Endothelial cell of umbilical vein (primary cell): Measurements from ENCODE around the gene KLHL13. TPM values are rescaled to one million over a fixed set of nuclear protein-coding genes. Genes with fewer than 3 reads are reported as not detected.

Experiments
- BruUV-seq: library from RNA; stranded (reverse); fragments of 400-500 nt; replicated peaks from 2 replicates; lab custom pipeline; 2021; lab: Mats Ljungman, UMichigan
- CTCF ChIA-PET: fragments of 300-600, 350-600 bp; sonication (Branson Sonifier 250); formaldehyde crosslinking; loops from one replicate; lab custom pipeline; 2021; ENCODE audit warnings: antibody characterized with exemption, inconsistent platforms; lab: Charles Lee
- POLR2A ChIA-PET: fragments of 300-600, 350-600 bp; sonication (Branson Sonifier 250); formaldehyde crosslinking; loops from one replicate; lab custom pipeline; 2021; ENCODE audit warnings: antibody characterized with exemption, inconsistent platforms; lab: Charles Lee
- DNase-seq: peaks from one replicate; pipeline ENCODE4 v3.0.0-alpha.2; 2011; ENCODE audit warnings: low read depth, low spot score
- FAIRE-seq: peaks from 2 replicates; lab custom pipeline; 2011; peaks lifted over from hg19 to GRCh38; lab: Jason Lieb, UNC
- H2AFZ ChIP-seq: 2 replicates; pipeline ENCODE4 v1.6.0; 2012; ENCODE audit warnings: low read depth, low read length, control low read depth, inconsistent platforms
- H3K27ac ChIP-seq: 2 replicates; pipeline ENCODE4 v1.5.1; 2011; ENCODE audit warnings: low read depth, mild to moderate bottlenecking, control low read depth, low read length, moderate library complexity; ENCODE audit not compliant: insufficient read depth
- H3K27me3 ChIP-seq, 2 experiments: 2 replicates each; pipeline versions ENCODE4 v1.6.0 to v1.6.1; 2011; ENCODE audit warnings: low read length in 2 of 2, mixed read lengths in 1 of 2; ENCODE audit not compliant: control insufficient read depth in 2 of 2, insufficient read depth in 2 of 2
- H3K36me3 ChIP-seq, 2 experiments: 2 replicates in 1 of 2; 3 replicates in 1 of 2; pipeline ENCODE4 v1.5.1; 2011; ENCODE audit warnings: low read length in 2 of 2, mild to moderate bottlenecking in 1 of 2, moderate library complexity in 1 of 2; ENCODE audit not compliant: control insufficient read depth in 2 of 2, insufficient read depth in 2 of 2; ENCODE audit errors: extremely low read depth in 1 of 2
- H3K4me1 ChIP-seq: 3 replicates; pipeline ENCODE4 v1.5.1; 2011; ENCODE audit warnings: mild to moderate bottlenecking, low read length; ENCODE audit not compliant: control insufficient read depth, insufficient read depth; ENCODE audit errors: extremely low read depth
- H3K4me2 ChIP-seq: 2 replicates; pipeline ENCODE4 v1.6.1; 2011; ENCODE audit warnings: low read length, control low read depth, mixed read lengths; ENCODE audit not compliant: insufficient read depth
- H3K4me3 ChIP-seq, 3 experiments: fragments of 200-600 bp in 1 of 3; sonication (generic), shearing (Covaris generic) in 1 of 3; replicated peaks in 1 of 3; 2 replicates each; pipeline ENCODE4 v1.5.1; 2011 to 2016; ENCODE audit warnings: control low read depth in 3 of 3, low read length in 3 of 3, mild to moderate bottlenecking in 2 of 3, inconsistent platforms in 1 of 3, low read depth in 1 of 3, moderate library complexity in 1 of 3; ENCODE audit not compliant: insufficient read depth in 1 of 3
- H3K79me2 ChIP-seq: 2 replicates; pipeline ENCODE4 v1.6.0; 2012; ENCODE audit warnings: low read length, inconsistent platforms; ENCODE audit not compliant: control insufficient read depth, insufficient read depth
- H3K9ac ChIP-seq: replicated peaks from 2 replicates; pipeline ENCODE3; 2011; ENCODE audit warnings: low read length, control low read depth; ENCODE audit not compliant: insufficient read depth; ENCODE audit errors: extremely low read depth
- H3K9me1 ChIP-seq: replicated peaks from 3 replicates; pipeline ENCODE4 v1.6.0; 2011; ENCODE audit warnings: mild to moderate bottlenecking, low read length; ENCODE audit not compliant: control insufficient read depth, insufficient read depth; ENCODE audit errors: extremely low read depth
- H3K9me3 ChIP-seq: replicated peaks from 2 replicates; pipeline ENCODE4 v1.5.1; 2012; ENCODE audit warnings: low read length, inconsistent platforms; ENCODE audit not compliant: control insufficient read depth, insufficient read depth
- H4K20me1 ChIP-seq: replicated peaks from 2 replicates; pipeline ENCODE3; 2011; ENCODE audit warnings: mild to moderate bottlenecking, low read length; ENCODE audit not compliant: control insufficient read depth, insufficient read depth; ENCODE audit errors: extremely low read depth
- EZH2 ChIP-seq: IDR thresholded peaks from 2 replicates; pipeline ENCODE4 v1.6.1; 2012; ENCODE audit warnings: borderline replicate concordance, low read depth, mild to moderate bottlenecking, moderate library complexity, low read length, inconsistent platforms; ENCODE audit not compliant: severe bottlenecking
- FOS ChIP-seq: IDR thresholded peaks from 2 replicates; pipeline ENCODE4 v1.6.1; 2011; ENCODE audit warnings: mild to moderate bottlenecking, low read length, moderate library complexity, borderline replicate concordance; ENCODE audit not compliant: insufficient read depth
- GATA2 ChIP-seq: IDR thresholded peaks from 2 replicates; pipeline ENCODE4 v1.7.0; 2011; ENCODE audit warnings: low read depth, mild to moderate bottlenecking, moderate library complexity, mixed read lengths, low read length; ENCODE audit not compliant: insufficient read length, insufficient read depth
- JUN ChIP-seq: IDR thresholded peaks from 2 replicates; pipeline ENCODE4 v1.6.1; 2011; ENCODE audit warnings: borderline replicate concordance, low read depth; ENCODE audit not compliant: insufficient read length, insufficient read depth
- MAX ChIP-seq: IDR thresholded peaks from 2 replicates; pipeline ENCODE4 v1.6.1; 2011; ENCODE audit not compliant: insufficient read depth, insufficient read length
- MYC ChIP-seq: IDR thresholded peaks from one replicate; pipeline ENCODE4 v1.6.1; 2011; ENCODE audit warnings: mild to moderate bottlenecking, low read depth, low read length
- POLR2A ChIP-seq: IDR thresholded peaks from 2 replicates; pipeline ENCODE4 v1.6.1; 2012; ENCODE audit warnings: low read depth, mild to moderate bottlenecking, control low read depth, low read length
- POLR2AphosphoS5 ChIP-seq: IDR thresholded peaks from 2 replicates; pipeline ENCODE4 v1.6.1; 2012; ENCODE audit warnings: low read depth, mild to moderate bottlenecking, control low read depth, low read length, moderate library complexity; ENCODE audit not compliant: insufficient read depth
- dilution Hi-C: fragments of 300-500 bp; cut with MboI; formaldehyde crosslinking; loops from one replicate; pipeline ENCODE4 v1.15.0; 2019; ENCODE audit warnings: low sequenced_read_pairs; ENCODE audit not compliant: extremely low pct_ligation_motif_present
- intact Hi-C: fragments of 100-400 bp; cut with micrococcal nuclease; formaldehyde crosslinking; loops from one replicate; pipeline ENCODE4 v1.10.0; 2022
- polyA plus RNA-seq, 4 experiments: library from polyadenylated mRNA; depleted of rRNA in 3 of 4; stranded (reverse) in 3 of 4; unstranded in 1 of 4; fragments of >200 nt; gene quantifications; 2 replicates each; pipeline versions ENCODE4 v1.2.1 to v1.2.3, GENCODE V29; 2011 to 2012; ENCODE audit warnings: missing spikeins in 1 of 4
- total RNA-seq: library from RNA; stranded (reverse); gene quantifications from 2 replicates; pipeline ENCODE4 v1.2.3, GENCODE V29; 2021
- TF ChIP-seq, protein P1 (sequence below), 2 donors: IDR thresholded peaks; 1 replicate in 1 of 2; 2 replicates in 1 of 2; pipeline ENCODE4 v1.5.1; 2011; ENCODE audit warnings: low read length in 2 of 2, mild to moderate bottlenecking in 2 of 2, moderate library complexity in 2 of 2, control low read depth in 1 of 2, inconsistent platforms in 1 of 2, low read depth in 1 of 2; ENCODE audit not compliant: insufficient read depth in 1 of 2; ENCODE audit errors: extremely low read depth in 1 of 2

The KLHL13 gene
- total and polyA plus RNA-seq, 2 donors (not counting 3 experiments of a cell fraction or from before 2014, with no cell fraction given): 15.3 to 18.2 TPM

- dilution Hi-C loops (no loop called here), intact Hi-C loops (no loop called here)
- Histone ChIP-seq H3K4me3 (no peak overlapping the region), H3K27me3 (no peaks in the 10 kb centered on the region), H3K9me1 (no peaks in the 10 kb centered on the region), H3K36me3 (no peaks in the 10 kb centered on the region), H3K79me2 (no peaks in the 10 kb centered on the region), H3K9ac (no peak overlapping the region), H3K27ac (no peak overlapping the region), H3K4me2 (no peak overlapping the region), H3K4me1 (no peaks in the 10 kb centered on the region), H2AFZ (no peak overlapping the region), H3K9me3 (no peaks in the 10 kb centered on the region), H4K20me1 (no peaks in the 10 kb centered on the region)
- no peak for FAIRE-seq
- CTCF ChIA-PET: interaction anchor here (0.6 kb wide), 1 partner anchor 1819 kb away, joined by 3 read pairs; no protein-coding TSS in a partner anchor
- BruUV-seq: no TSS peak
- POLR2A ChIA-PET: no interaction called here
- TF ChIP-seq MAX: no peak
- no peak for TF ChIP-seq POLR2AphosphoS5
- TF ChIP-seq FOS: no peak
- TF ChIP-seq GATA2: no peak
- no peak for TF ChIP-seq JUN
- TF ChIP-seq, protein P1, sequence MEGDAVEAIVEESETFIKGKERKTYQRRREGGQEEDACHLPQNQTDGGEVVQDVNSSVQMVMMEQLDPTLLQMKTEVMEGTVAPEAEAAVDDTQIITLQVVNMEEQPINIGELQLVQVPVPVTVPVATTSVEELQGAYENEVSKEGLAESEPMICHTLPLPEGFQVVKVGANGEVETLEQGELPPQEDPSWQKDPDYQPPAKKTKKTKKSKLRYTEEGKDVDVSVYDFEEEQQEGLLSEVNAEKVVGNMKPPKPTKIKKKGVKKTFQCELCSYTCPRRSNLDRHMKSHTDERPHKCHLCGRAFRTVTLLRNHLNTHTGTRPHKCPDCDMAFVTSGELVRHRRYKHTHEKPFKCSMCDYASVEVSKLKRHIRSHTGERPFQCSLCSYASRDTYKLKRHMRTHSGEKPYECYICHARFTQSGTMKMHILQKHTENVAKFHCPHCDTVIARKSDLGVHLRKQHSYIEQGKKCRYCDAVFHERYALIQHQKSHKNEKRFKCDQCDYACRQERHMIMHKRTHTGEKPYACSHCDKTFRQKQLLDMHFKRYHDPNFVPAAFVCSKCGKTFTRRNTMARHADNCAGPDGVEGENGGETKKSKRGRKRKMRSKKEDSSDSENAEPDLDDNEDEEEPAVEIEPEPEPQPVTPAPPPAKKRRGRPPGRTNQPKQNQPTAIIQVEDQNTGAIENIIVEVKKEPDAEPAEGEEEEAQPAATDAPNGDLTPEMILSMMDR (IDR thresholded peaks at IDR 0.05; ENCODE audit: extremely low read depth in 1 of 2, insufficient read depth in 1 of 2, low read depth in 1 of 2, low read length in 2 of 2): no peak
- no peak for TF ChIP-seq EZH2
- TF ChIP-seq MYC: no peak
- no peak for TF ChIP-seq POLR2A
- DNase-seq: no peak
These were observed 59.7 kb downstream of the KLHL13 start for GRCh38 chrX:118056870-118057269.
